Measurements from ENCODE around the gene C9orf43.
"Not testable (repeated sequence)": the region's sequence is repeated elsewhere in the genome, so short reads cannot be mapped to it uniquely, and the experiment has no call there.

The C9orf43 gene

DNA sequence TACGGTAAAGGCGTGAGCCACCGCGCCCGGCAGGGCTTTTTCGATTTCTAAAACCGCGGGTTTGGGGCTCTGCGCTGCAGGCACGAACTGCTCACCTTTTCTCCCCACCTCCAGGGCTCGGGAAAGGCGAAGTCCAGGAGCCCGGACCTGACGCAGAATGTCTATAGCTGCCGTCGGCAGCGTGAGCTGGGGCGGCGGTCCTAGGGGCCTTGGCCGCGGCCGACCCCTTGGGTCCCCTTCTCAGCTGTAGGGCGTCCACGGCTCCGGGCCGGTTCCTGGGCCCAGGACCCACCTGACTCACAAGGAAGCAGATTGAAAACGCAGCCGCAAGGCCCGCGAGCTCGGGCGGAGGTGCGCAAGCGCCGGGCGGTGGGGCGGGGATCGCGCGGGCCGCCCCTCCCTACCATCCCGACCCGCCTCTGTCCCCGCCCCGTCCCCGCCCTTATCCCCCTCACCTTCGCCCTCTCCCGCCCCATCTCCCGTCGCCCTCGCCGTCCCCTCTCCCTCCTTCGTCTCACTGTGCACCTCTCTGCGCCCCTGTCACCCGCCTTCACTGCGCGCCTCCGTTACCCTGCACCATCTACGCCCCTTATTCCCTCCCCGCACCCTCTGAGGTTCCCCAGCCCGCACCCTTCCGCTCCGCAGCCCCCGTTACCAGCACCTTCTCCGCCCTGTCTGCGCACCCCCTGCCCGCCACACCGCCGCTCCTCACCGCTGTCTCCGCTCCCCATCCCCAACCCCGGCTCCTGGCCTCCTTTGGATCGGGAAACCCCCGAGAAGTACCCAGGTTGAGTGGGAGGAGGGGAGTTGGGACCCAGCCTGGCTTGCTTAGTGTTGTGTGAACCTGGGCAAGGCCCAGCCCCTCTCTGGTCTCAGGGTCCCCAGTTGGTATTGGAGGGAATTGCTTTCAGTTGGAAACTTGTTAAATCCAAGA lies 33.6 kb upstream of the C9orf43 start, which contains the start of gene HDHD3:
Gene HDHD3, minus strand, starts transcription at position 353 of the 934 bp plus-strand sequence. CDS start 2,632 bp downstream, outside the sequence.
- peak; percentile 92 for DNase-seq (ENCODE audit: low spot score)
- TF ChIP-seq, protein P1, sequence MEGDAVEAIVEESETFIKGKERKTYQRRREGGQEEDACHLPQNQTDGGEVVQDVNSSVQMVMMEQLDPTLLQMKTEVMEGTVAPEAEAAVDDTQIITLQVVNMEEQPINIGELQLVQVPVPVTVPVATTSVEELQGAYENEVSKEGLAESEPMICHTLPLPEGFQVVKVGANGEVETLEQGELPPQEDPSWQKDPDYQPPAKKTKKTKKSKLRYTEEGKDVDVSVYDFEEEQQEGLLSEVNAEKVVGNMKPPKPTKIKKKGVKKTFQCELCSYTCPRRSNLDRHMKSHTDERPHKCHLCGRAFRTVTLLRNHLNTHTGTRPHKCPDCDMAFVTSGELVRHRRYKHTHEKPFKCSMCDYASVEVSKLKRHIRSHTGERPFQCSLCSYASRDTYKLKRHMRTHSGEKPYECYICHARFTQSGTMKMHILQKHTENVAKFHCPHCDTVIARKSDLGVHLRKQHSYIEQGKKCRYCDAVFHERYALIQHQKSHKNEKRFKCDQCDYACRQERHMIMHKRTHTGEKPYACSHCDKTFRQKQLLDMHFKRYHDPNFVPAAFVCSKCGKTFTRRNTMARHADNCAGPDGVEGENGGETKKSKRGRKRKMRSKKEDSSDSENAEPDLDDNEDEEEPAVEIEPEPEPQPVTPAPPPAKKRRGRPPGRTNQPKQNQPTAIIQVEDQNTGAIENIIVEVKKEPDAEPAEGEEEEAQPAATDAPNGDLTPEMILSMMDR (IDR thresholded peaks at IDR 0.05; ENCODE audit: extremely low read depth, missing control alignments): no peak

DNA sequence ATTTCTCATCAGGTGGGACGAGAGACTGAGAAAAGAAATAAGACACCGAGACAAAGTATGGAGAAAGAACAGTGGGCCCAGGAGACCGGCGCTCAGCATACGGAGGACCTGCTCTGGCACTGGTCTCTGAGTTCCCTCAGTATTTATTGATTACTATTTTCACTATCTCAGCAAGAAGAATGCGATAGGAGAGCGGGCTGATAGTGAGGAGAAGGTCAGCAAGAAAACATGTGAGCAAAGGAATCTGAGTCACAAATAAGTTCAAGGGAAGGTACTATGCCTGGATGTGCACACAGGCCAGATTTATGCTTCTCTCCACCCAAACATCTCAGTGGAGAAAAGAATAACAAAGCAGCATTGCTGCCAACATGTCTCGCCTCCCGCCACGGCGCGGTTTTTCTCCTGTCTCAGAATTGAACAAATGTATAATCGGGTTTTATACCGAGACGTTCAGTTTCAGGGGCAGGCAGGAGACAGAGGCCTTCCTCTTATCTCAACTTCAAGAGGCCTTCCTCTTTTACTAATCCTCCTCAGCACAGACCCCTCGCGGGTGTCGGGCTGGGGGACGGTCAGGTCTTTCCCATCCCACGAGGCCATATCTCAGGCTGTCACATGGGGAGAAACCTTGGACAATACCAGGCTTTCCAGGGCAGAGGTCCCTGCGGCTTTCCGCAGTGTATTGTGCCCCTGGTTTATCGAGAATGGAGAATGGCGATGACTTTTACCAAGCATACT lies 31.3 kb upstream of the C9orf43 start:
- DNase-seq (ENCODE audit: low spot score): not testable (repeated sequence)

DNA sequence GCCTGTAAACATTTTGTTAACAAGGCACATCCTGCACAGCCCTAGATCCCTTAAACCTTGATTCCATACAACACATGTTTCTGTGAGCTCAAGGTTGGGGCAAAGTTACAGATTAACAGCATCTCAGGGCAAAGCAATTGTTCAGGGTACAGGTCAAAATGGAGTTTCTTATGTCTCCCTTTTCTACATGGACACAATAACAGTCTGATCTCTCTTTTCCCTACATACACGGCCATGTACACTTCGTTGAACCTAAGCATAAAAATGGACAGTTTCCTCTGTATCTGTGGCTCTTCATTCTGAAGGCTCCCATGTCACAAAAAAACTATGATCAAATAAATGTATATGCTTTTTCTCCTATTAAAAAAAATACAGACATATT lies 30.7 kb upstream of the C9orf43 start:
- not testable (repeated sequence) for DNase-seq (ENCODE audit: low spot score)

DNA sequence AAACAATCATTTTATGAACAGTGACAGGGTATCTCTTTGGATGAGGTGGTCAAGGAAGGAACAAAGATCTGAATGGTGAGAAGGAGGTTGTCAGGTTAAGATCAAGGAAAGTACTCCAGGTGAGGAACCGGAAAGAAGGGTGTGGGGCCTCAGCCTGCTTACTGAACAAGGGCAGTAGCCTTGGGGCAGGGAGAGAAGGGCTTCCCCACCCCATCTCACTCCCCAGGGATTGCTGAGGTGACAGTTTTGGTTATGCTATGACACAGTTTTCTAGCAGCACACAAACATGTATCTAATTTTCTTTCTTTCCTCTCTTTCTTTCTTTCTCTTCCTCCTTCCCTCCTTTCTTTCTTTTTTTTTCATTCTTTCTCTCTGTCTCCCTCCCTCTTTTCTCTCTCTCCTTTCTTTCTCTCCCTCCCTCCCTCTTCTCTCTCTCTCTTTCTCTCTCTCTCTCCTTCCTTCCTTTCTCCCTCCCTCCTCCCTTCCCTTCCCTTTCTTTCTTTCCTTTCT lies 29.6 kb upstream of the C9orf43 start:
- peak; percentile 72 for DNase-seq (ENCODE audit: low spot score)
- TF ChIP-seq, protein P1 (IDR thresholded peaks at IDR 0.05; ENCODE audit: extremely low read depth, missing control alignments): no peak

DNA sequence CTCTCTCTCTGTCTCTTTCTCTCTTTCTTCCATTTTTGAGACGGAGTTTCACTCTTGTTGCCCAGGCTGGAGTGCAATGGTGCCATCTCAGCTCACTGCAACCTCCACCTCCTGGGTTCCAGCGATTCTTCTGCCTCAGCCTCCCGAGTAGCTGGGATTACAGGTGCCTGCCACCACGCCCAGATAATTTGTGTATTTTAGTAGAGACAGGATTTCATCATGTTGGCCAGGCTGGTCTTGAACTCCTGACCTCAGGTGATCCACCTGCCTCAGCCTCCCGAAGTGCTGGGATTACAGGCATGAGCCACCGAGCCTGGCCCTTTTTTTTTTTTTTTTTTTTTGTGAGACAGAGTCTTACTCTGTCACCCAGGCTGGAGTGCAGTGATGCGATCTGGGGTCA lies 29.1 kb upstream of the C9orf43 start:
- not testable (repeated sequence) for DNase-seq (ENCODE audit: low spot score)

DNA sequence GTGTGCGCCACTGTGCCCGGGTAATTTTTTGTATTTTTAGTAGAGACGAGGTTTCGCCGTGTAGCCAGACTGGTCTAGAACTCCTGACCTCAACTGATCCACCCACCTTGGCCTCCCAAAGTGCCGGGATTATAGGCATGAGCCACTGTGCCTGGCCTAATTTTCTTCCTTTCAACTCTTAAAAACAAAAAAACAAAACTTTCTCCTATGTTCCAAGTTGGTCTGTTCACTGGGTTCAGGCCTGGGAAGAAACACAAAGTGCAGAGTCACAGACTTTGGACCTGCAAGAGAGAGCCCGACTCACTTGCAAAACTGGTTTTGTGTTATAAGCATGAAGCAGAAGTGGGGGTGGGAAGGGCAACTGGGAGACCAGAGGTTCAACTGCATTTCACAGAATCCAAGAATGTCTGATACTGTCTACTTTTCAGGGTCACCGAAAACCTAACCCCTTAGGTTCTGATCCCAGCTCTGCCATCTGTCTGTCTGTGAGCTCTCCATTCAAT lies 28.6 kb upstream of the C9orf43 start:
- no peak for DNase-seq (ENCODE audit: low spot score)
- TF ChIP-seq, protein P1 (IDR thresholded peaks at IDR 0.05; ENCODE audit: extremely low read depth, missing control alignments): no peak

DNA sequence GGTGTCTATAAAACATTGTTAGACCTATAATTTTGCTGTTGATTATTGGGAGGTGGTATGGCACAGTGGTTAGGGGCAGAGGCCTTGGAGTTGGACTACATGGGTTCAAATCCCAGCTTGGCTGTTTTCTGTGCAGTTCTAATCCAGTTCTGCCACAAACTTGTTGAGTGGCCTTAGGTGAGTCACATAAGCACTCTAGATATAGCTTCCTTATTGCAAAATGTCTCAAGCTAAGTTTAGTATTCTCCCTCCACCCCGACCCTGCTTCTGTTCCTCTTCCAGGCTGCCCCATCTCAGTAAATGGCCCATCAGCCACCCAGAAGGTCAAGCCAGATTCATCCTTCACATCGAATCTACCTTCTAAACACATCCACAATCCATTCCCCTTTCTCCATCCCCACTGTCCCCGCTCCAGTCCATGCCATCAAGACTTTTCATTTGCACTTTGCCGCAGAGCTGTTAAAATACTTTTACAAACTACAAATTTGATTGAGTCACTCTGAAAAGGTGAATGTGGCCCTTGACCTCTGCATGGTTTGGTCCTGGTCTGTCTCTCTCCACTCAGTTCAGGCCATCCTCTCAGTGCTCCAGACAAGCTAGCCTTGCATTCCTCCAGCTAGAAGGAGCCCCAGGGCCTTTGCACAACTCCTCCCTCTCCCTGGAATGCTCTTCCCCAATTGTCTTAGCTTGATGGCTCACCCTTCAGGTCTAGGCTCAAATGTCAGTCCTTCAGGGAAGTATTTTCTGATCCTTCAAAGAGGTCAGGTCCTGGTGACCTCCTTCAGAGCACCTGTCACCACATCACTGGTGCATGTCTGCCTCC lies 23.8 kb upstream of the C9orf43 start:
- TF ChIP-seq, protein P1 (IDR thresholded peaks at IDR 0.05; ENCODE audit: extremely low read depth, missing control alignments): no peak
- DNase-seq (ENCODE audit: low spot score): no peak

DNA sequence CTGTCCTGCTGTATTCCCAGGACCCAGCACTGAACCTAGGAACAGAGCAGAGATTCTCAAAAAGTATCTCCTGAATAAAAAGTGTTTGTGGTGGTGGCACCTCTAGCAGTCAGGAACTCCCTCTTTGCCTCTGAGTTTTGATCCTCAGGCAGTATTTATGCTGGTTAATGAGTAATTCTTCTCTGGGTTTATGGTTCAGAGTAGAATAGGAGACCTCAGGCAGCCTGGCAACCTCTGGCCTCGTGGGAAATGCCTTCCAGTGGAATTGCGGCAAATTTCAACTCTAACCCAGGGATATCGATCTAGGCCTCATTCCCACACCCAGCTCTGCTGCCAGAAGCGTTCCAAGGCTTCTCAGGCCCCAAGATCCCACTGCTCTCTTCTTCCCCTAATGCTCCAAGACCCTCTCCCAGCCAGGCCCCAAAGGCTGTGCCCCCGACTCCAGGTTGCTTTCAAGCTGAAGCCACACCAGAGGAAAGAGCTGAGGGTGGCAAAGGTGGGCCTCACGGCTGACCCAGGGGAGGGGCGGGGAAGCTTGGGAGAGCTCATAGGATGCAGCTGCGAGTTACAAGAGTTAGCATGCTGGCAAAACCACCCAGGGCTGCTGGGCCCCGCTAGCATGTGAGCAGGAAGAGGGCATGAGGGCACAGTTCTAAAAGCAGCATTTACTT lies 22.9 kb upstream of the C9orf43 start:
- DNase-seq (ENCODE audit: low spot score): no peak
- TF ChIP-seq, protein P1 (IDR thresholded peaks at IDR 0.05; ENCODE audit: extremely low read depth, missing control alignments): no peak

Measured in GM20000 (cell line).